CD4-positive, CD25-positive, alpha-beta regulatory T cell (primary cell): ENCODE measurements around the gene HAPLN2. TPM values are rescaled to one million over a fixed set of nuclear protein-coding genes. Genes with fewer than 3 reads are reported as not detected.

Experiments
- ATAC-seq, 2 donors: fragments of 150-1000 bp; cut with Tn5 transposase; one replicate each; pipeline ENCODE4 v1.10.0; 2021; ENCODE audit warnings: low read depth in 2 of 2, moderate number of reproducible peaks in 2 of 2, moderate library complexity in 1 of 2
- DNase-seq, 3 donors: peaks; one replicate each; pipeline versions ENCODE4 v3.0.0 to v3.0.0-alpha.2; 2012 to 2022; ENCODE audit warnings: mixed read lengths in 1 of 3
- H3K27ac ChIP-seq: one replicate; pipeline ENCODE4 v1.7.0; 2013; ENCODE audit warnings: mild to moderate bottlenecking, low read length; ENCODE audit not compliant: insufficient read depth, poor library complexity, severe bottlenecking
- H3K27me3 ChIP-seq: one replicate; pipeline ENCODE4 v1.7.0; 2013; ENCODE audit warnings: low read length; ENCODE audit not compliant: control insufficient read depth, insufficient read depth
- H3K36me3 ChIP-seq: one replicate; pipeline ENCODE4 v1.7.0; 2013; ENCODE audit warnings: mild to moderate bottlenecking, low read length, moderate library complexity; ENCODE audit not compliant: control insufficient read depth, insufficient read depth
- H3K4me1 ChIP-seq: 2 replicates; pipeline ENCODE4 v1.7.0; 2013; ENCODE audit warnings: mild to moderate bottlenecking, low read length; ENCODE audit not compliant: insufficient read depth, control insufficient read depth, poor library complexity, severe bottlenecking
- H3K4me3 ChIP-seq: one replicate; pipeline ENCODE4 v1.7.0; 2013; ENCODE audit warnings: low read depth, mild to moderate bottlenecking, low read length, moderate library complexity
- H3K9me3 ChIP-seq, 2 experiments: 1 replicate in 1 of 2; 2 replicates in 1 of 2; pipeline ENCODE4 v1.7.0; 2013; ENCODE audit warnings: low read length in 2 of 2, mild to moderate bottlenecking in 1 of 2, moderate library complexity in 1 of 2; ENCODE audit not compliant: control insufficient read depth in 2 of 2
- H3K27ac Mint-ChIP-seq, 3 donors: one replicate each; pipeline ENCODE4 v1.8.0; 2020 to 2022; ENCODE audit warnings: mild to moderate bottlenecking in 3 of 3, mixed read lengths in 3 of 3, moderate library complexity in 2 of 3
- H3K27me3 Mint-ChIP-seq: one replicate; pipeline ENCODE4 v1.8.0; 2022; ENCODE audit warnings: mild to moderate bottlenecking, mixed read lengths
- H3K36me3 Mint-ChIP-seq: one replicate; pipeline ENCODE4 v1.8.0; 2020; ENCODE audit warnings: mixed read lengths
- H3K4me1 Mint-ChIP-seq, 4 donors: one replicate each; pipeline ENCODE4 v1.8.0; 2020 to 2022; ENCODE audit warnings: mixed read lengths in 4 of 4, mild to moderate bottlenecking in 1 of 4
- H3K4me3 Mint-ChIP-seq, 4 donors: one replicate each; pipeline ENCODE4 v1.8.0; 2020 to 2022; ENCODE audit warnings: mild to moderate bottlenecking in 4 of 4, mixed read lengths in 4 of 4, moderate library complexity in 3 of 4
- H3K9me3 Mint-ChIP-seq, 7 donors: one replicate each; pipeline ENCODE4 v1.8.0; 2020 to 2022; ENCODE audit warnings: mixed read lengths in 7 of 7, mild to moderate bottlenecking in 3 of 7, moderate library complexity in 2 of 7
- polyA plus RNA-seq, 4 donors: library from polyadenylated mRNA; unstranded; fragments of 300-500 nt; fragmentation: Illumina TruSeq; gene quantifications; one replicate each; pipeline ENCODE4 v1.2.3, GENCODE V29; 2021
- total RNA-seq: library from RNA; stranded (reverse); gene quantifications from one replicate; pipeline ENCODE4 v1.2.3, GENCODE V29; 2022

HAPLN2 gene
- total and polyA plus RNA-seq, 5 donors from 2014 or later: not detected

DNA sequence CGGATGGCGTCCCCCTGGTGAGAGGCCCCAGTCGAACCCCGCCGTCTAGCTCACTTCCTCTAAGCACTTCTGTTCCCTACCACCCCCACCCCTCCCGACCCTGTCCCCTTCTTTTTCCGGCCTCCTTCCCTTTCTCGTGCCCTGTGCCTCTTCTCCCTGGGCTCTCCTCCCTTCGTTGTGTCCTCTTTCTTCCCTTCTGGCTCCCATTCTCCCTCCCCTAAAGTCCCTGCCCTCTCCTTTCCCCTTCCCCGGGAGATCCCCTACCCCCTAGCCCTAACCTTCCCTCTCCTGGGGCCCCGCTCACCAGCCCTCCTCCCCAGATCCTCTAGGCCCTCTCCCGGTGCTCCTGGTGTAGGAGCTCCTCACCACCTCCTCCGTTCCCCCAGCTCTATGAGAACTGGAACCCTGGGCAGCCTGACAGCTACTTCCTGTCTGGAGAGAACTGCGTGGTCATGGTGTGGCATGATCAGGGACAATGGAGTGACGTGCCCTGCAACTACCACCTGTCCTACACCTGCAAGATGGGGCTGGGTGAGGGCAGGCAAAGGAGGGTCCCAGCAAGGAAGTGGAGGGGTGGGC, 38.6 kb downstream of the HAPLN2 start:
- no peak overlapping the region for H3K27ac ChIP-seq
- no peaks in the 10 kb centered on the region for H3K9me3 ChIP-seq
- H3K36me3 ChIP-seq: no peaks in the 10 kb centered on the region
- no peaks in the 10 kb centered on the region for H3K36me3 Mint-ChIP-seq
- H3K9me3 Mint-ChIP-seq: peaks cover 0 to 4% (median 0%) of the 10 kb centered on the region in 7 donors
- H3K4me3 ChIP-seq: no peak overlapping the region
- DNase-seq (no peak), ATAC-seq (no peak)
- H3K4me3 Mint-ChIP-seq: peak overlapping the region in 3 of 4 donors; percentile 73 to 83 (median 76)
- peaks cover 52% of the 10 kb centered on the region for H3K27me3 Mint-ChIP-seq
- H3K27ac Mint-ChIP-seq: peak overlapping the region in 1 of 3 donors; percentile 74
- peaks cover 20% of the 10 kb centered on the region for H3K27me3 ChIP-seq
- peaks cover 42% of the 10 kb centered on the region for H3K4me1 ChIP-seq
- peaks cover 0 to 55% (median 22%) of the 10 kb centered on the region in 4 donors for H3K4me1 Mint-ChIP-seq

DNA sequence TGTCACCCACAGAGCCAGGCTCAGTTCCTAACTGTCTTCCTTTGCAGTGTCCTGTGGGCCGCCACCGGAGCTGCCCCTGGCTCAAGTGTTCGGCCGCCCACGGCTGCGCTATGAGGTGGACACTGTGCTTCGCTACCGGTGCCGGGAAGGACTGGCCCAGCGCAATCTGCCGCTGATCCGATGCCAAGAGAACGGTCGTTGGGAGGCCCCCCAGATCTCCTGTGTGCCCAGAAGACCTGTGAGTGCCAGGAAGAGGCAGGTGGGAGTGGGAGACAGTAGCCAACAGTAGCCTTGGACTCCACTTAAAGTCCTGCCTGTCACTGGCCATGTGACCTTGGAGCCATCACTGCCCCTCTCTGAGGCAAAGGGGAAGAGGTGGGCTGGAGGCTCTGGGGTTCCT, 39.3 kb downstream of the HAPLN2 start:
- Histone ChIP-seq H3K4me3 (no peak overlapping the region), H3K27me3 (peaks cover 20% of the 10 kb centered on the region), H3K4me1 (peaks cover 42% of the 10 kb centered on the region), H3K27ac (no peak overlapping the region), H3K9me3 (no peaks in the 10 kb centered on the region), H3K36me3 (no peaks in the 10 kb centered on the region)
- peaks cover 0 to 4% (median 0%) of the 10 kb centered on the region in 7 donors for H3K9me3 Mint-ChIP-seq
- H3K27ac Mint-ChIP-seq: no peak overlapping the region
- ATAC-seq (no peak), DNase-seq (no peak)
- no peaks in the 10 kb centered on the region for H3K36me3 Mint-ChIP-seq
- peaks cover 0 to 57% (median 23%) of the 10 kb centered on the region in 4 donors for H3K4me1 Mint-ChIP-seq
- H3K27me3 Mint-ChIP-seq: peaks cover 45% of the 10 kb centered on the region
- H3K4me3 Mint-ChIP-seq: peak overlapping the region in 2 of 4 donors; percentile 17 to 41

DNA sequence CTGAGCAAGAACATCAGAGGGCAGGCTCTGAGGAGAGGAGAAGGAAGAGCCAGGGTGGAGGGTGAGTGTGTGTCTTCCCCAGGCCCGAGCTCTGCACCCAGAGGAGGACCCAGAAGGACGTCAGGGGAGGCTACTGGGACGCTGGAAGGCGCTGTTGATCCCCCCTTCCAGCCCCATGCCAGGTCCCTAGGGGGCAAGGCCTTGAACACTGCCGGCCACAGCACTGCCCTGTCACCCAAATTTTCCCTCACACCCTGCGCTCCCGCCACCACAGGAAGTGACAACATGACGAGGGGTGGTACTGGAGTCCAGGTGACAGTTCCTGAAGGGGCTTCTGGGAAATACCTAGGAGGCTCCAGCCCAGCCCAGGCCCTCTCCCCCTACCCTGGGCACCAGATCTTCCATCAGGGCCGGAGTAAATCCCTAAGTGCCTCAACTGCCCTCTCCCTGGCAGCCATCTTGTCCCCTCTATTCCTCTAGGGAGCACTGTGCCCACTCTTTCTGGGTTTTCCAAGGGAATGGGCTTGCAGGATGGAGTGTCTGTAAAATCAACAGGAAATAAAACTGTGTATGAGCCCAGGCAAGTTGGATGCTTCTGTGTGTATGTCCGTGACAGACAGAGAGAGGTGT, 39.8 kb downstream of the HAPLN2 start:
- Mint-ChIP-seq H3K4me3 (peak overlapping the region in 3 of 4 donors; percentile 71 to 79 (median 73)), H3K27ac (no peak overlapping the region), H3K9me3 (peaks cover 0 to 4% (median 0%) of the 10 kb centered on the region in 7 donors), H3K4me1 (peaks cover 0 to 57% (median 23%) of the 10 kb centered on the region in 4 donors), H3K36me3 (no peaks in the 10 kb centered on the region), H3K27me3 (peaks cover 43% of the 10 kb centered on the region)
- no peak for ATAC-seq
- Histone ChIP-seq H3K27me3 (peaks cover 15% of the 10 kb centered on the region), H3K27ac (no peak overlapping the region), H3K9me3 (no peaks in the 10 kb centered on the region), H3K36me3 (no peaks in the 10 kb centered on the region), H3K4me3 (no peak overlapping the region), H3K4me1 (peaks cover 42% of the 10 kb centered on the region)
- no peak for DNase-seq

DNA sequence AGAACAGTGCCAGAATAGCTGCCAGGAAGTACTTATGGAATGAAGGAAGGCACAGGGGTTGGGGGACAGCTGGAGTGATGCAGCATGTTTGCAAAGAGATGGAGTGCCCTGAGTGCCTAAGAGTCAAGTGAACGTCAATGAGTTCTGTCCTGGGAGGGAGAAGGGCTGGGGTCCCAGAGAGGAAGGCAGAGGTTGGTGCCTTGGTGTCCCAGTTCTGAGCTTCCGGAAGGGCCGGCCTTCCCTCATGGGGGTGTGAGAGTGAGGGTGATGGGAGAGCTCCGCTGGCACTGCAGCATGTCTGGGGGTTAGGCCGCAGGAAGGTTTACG, 40.4 kb downstream of the HAPLN2 start:
- Mint-ChIP-seq H3K4me1 (peaks cover 0 to 57% (median 23%) of the 10 kb centered on the region in 4 donors), H3K36me3 (no peaks in the 10 kb centered on the region), H3K27me3 (peaks cover 37% of the 10 kb centered on the region), H3K9me3 (peaks cover 0 to 2% (median 0%) of the 10 kb centered on the region in 7 donors), H3K4me3 (peak overlapping the region; percentile 44 to 79 (median 76)), H3K27ac (peak overlapping the region in 1 of 3 donors; percentile 90)
- DNase-seq: no peak
- Histone ChIP-seq H3K4me3 (no peak overlapping the region), H3K27ac (no peak overlapping the region), H3K4me1 (peaks cover 43% of the 10 kb centered on the region), H3K9me3 (no peaks in the 10 kb centered on the region), H3K36me3 (no peaks in the 10 kb centered on the region), H3K27me3 (peaks cover 11% of the 10 kb centered on the region)
- no peak for ATAC-seq

DNA sequence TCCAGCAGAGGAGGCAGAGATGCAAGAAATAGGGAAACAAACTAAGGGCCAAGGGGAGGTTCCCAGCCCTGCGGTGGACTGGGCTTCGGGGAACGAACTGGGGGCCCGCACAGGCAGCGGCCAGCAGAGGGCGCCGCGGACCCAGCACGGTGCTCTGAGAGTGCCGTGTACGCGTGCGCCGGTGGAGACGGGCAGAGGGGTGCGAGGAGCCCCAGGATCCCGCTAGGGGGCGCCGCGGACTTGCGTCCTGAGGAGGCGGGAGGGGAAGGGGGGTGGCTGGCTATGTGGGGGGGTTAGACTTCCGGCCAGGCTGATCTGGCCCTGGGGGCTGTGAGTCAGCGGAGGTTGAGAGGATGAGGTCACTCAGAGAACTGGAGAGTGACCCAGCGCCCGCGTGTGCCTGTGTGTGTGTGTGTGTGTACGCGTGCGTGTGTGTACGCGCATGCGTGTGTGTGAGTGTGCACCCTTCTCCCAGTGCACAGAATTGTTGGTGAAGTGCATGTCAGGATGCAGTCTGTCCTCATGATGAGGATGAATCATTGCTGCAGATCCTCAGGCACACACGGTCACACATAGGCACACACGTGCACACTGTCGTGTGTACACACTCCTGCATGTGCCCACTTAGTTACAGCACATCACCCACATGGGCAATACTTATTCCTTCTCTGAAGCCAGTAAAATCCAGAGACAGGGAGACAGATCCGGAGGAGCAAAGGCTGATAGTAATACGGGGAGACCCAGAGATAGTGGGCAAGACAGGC, 41.0 kb downstream of the HAPLN2 start:
- Mint-ChIP-seq H3K27ac (peak overlapping the region in 1 of 3 donors; percentile 90), H3K27me3 (peaks cover 37% of the 10 kb centered on the region), H3K4me1 (peaks cover 0 to 57% (median 23%) of the 10 kb centered on the region in 4 donors), H3K9me3 (peaks cover 0 to 2% (median 0%) of the 10 kb centered on the region in 7 donors), H3K36me3 (no peaks in the 10 kb centered on the region), H3K4me3 (peak overlapping the region; percentile 44 to 79 (median 76))
- Histone ChIP-seq H3K36me3 (no peaks in the 10 kb centered on the region), H3K4me3 (no peak overlapping the region), H3K4me1 (peaks cover 48% of the 10 kb centered on the region), H3K9me3 (no peaks in the 10 kb centered on the region), H3K27ac (no peak overlapping the region), H3K27me3 (peaks cover 8% of the 10 kb centered on the region)
- DNase-seq: peak; percentile 77 to 92 (median 84)
- peak; percentile 81 to 88 for ATAC-seq

DNA sequence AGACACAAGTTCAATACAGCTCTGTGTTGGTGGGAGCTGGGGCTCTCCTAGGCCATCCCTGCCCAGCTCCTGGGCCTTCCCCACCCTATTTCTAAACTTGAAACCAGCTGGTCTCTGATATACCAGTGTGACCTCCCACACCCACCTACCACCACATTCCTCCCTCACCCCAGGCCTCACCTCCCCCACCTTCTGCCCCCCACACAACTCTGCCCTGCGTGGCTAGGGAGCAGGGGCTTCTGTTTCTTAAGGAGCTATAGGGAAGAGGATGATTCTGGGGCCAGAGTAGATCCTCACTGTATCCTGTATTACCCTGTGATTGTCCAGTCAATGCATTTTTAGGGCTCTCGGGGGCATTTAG, 41.5 kb downstream of the HAPLN2 start:
- Histone ChIP-seq H3K4me3 (no peak overlapping the region), H3K27me3 (peaks cover 4% of the 10 kb centered on the region), H3K9me3 (no peaks in the 10 kb centered on the region), H3K4me1 (peaks cover 48% of the 10 kb centered on the region), H3K27ac (no peak overlapping the region), H3K36me3 (no peaks in the 10 kb centered on the region)
- peak overlapping the region in 1 of 4 donors; percentile 21 for H3K4me3 Mint-ChIP-seq
- H3K9me3 Mint-ChIP-seq: peaks cover 0 to 2% (median 0%) of the 10 kb centered on the region in 7 donors
- H3K36me3 Mint-ChIP-seq: no peaks in the 10 kb centered on the region
- ATAC-seq (no peak), DNase-seq (no peak)
- peaks cover 35% of the 10 kb centered on the region for H3K27me3 Mint-ChIP-seq
- H3K4me1 Mint-ChIP-seq: peaks cover 0 to 60% (median 23%) of the 10 kb centered on the region in 4 donors
- H3K27ac Mint-ChIP-seq: peak overlapping the region in 2 of 3 donors; percentile 43 to 71

DNA sequence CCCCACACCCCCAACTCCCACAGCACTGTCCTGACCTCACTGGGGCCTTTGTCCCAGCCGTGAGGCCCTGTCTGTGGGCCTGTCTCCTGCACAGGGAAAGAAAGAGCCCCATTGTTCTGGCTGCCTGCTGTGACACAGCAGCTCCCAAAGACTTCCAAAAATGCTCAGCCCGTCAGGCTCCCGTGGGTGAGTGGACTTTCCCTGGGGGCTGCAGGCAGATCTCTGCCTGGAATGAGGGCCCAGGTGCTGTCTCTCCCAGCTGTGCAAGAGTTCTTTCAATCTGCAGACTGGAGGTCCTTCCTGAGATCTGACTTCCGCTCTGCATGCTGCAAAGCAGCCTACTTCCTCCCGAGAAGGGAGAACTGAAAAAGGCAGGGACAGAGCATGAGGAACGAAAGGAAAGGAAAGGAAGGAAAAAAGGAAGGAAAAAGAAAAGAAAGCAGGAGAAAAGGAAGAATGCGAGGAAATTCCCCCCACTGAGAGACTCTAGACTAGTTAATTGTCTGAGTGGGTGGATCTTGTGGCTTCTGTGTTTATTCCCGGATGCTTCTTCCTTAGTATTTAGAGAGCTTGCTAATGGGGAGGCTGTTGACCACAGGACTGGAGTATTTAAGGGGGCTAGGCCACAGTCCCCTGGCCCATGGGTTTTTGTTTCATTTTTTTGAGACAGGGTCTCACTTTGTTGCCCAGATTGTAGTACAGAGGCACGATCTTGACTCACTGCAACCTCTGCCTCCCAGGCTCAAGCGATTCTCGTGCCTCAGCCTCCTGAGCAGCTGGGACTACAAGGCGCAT, 43.0 kb downstream of the HAPLN2 start:
- DNase-seq: no peak
- Histone ChIP-seq H3K4me1 (peaks cover 40% of the 10 kb centered on the region), H3K9me3 (no peaks in the 10 kb centered on the region), H3K27me3 (no peaks in the 10 kb centered on the region), H3K36me3 (no peaks in the 10 kb centered on the region), H3K27ac (no peak overlapping the region), H3K4me3 (no peak overlapping the region)
- H3K4me3 Mint-ChIP-seq: no peak overlapping the region
- no peaks in the 10 kb centered on the region for H3K9me3 Mint-ChIP-seq
- peaks cover 0 to 50% (median 20%) of the 10 kb centered on the region in 4 donors for H3K4me1 Mint-ChIP-seq
- no peak for ATAC-seq
- H3K27ac Mint-ChIP-seq: peak overlapping the region in 2 of 3 donors; percentile 42 to 66
- no peaks in the 10 kb centered on the region for H3K36me3 Mint-ChIP-seq
- peaks cover 23% of the 10 kb centered on the region for H3K27me3 Mint-ChIP-seq
